GM19397 (cell line): ENCODE data around the gene LARP1B.
"Not testable (repeated sequence)": the region's sequence is repeated elsewhere in the genome, so short reads cannot be mapped to it uniquely, and the experiment has no call there.

Source experiments
- ATAC-seq: cut with Tn5 transposase; IDR thresholded peaks from one replicate; pipeline ENCODE4 v1.9.1; 2021; ENCODE audit warnings: mild to moderate bottlenecking, moderate library complexity; ENCODE audit not compliant: unreplicated experiment

Gene LARP1B

GRCh38 chr4:128220286-128221235 lies 159.4 kb downstream of the LARP1B start:
- ATAC-seq = peak; percentile 50

- no peak for ATAC-seq
Measured at GRCh38 chr4:128221586-128221985, 160.5 kb downstream of the LARP1B start.

GRCh38 chr4:128225148-128225547 lies 164.0 kb downstream of the LARP1B start:
- no peak for ATAC-seq

GRCh38 chr4:128227991-128228571 lies 167.0 kb downstream of the LARP1B start:
- ATAC-seq = no peak

GRCh38 chr4:128228845-128229795 lies 168.0 kb downstream of the LARP1B start:
- no peak for ATAC-seq

- no peak for ATAC-seq
Measured at GRCh38 chr4:128232719-128233118, 171.6 kb downstream of the LARP1B start.

GRCh38 chr4:128234836-128235235 lies 173.7 kb downstream of the LARP1B start:
- ATAC-seq = no peak

GRCh38 chr4:128241019-128241418 lies 179.9 kb downstream of the LARP1B start:
- no peak for ATAC-seq

- ATAC-seq = no peak
Measured at GRCh38 chr4:128241425-128241913, 180.4 kb downstream of the LARP1B start.

- no peak for ATAC-seq
Measured at GRCh38 chr4:128241981-128242380, 180.9 kb downstream of the LARP1B start.

- ATAC-seq = no peak
Measured at GRCh38 chr4:128242601-128243000, 181.5 kb downstream of the LARP1B start.

GRCh38 chr4:128244379-128244778 lies 183.3 kb downstream of the LARP1B start:
- ATAC-seq = no peak

- not testable (repeated sequence) for ATAC-seq
Measured at GRCh38 chr4:128245391-128245790, 184.3 kb downstream of the LARP1B start.

- no peak for ATAC-seq
Measured at GRCh38 chr4:128247906-128248305, 186.8 kb downstream of the LARP1B start.

GRCh38 chr4:128249787-128250668 lies 188.9 kb downstream of the LARP1B start:
- ATAC-seq = no peak

GRCh38 chr4:128255906-128256305 lies 194.8 kb downstream of the LARP1B start:
- no peak for ATAC-seq

- no peak for ATAC-seq
Measured at GRCh38 chr4:128256539-128256938, 195.4 kb downstream of the LARP1B start.

GRCh38 chr4:128258166-128258565 lies 197.1 kb downstream of the LARP1B start:
- ATAC-seq = not testable (repeated sequence)

- not testable (repeated sequence) for ATAC-seq
Measured at GRCh38 chr4:128259889-128260288, 198.8 kb downstream of the LARP1B start.
